Esophagus mucosa (tissue), 1 donor: ENCODE measurements around the gene DIPK1B. TPM values are rescaled to one million over a fixed set of nuclear protein-coding genes. Genes with fewer than 3 reads are reported as not detected.

Experiments used
- ATAC-seq: fragments of 200-7000 bp; cut with Tn5 transposase; one replicate; pipeline ENCODE4 v1.9.1; 2020
- total RNA-seq: library from RNA; stranded (reverse); gene quantifications from one replicate; pipeline ENCODE4 v1.2.4, GENCODE V29; 2023
- donor health status: DM: yes; HTN: yes; CAD: no.

DIPK1B gene
- total RNA-seq, 1 donor from 2014 or later, result 0.76 TPM

GRCh38 chr9:136673088-136673974 lies 39.0 kb upstream of the DIPK1B start:
- no peak for ATAC-seq

- no peak for ATAC-seq
Measured at GRCh38 chr9:136673975-136674785, 38.2 kb upstream of the DIPK1B start.

GRCh38 chr9:136674786-136675349 lies 37.5 kb upstream of the DIPK1B start:
- ATAC-seq, result no peak

GRCh38 chr9:136675477-136676296 lies 36.7 kb upstream of the DIPK1B start:
- peak; percentile 10 for ATAC-seq

- no peak for ATAC-seq
Measured at GRCh38 chr9:136676297-136676794, 36.0 kb upstream of the DIPK1B start.

- ATAC-seq, result no peak
Measured at GRCh38 chr9:136676920-136677686, 35.3 kb upstream of the DIPK1B start.

GRCh38 chr9:136678034-136678433 lies 34.3 kb upstream of the DIPK1B start:
- ATAC-seq, result no peak

- ATAC-seq, result no peak
Measured at GRCh38 chr9:136678624-136679023, 33.7 kb upstream of the DIPK1B start.

- ATAC-seq, result no peak
Measured at GRCh38 chr9:136679431-136679941, 32.9 kb upstream of the DIPK1B start.

- no peak for ATAC-seq
Measured at GRCh38 chr9:136681029-136681428, 31.3 kb upstream of the DIPK1B start.

- no peak for ATAC-seq
Measured at GRCh38 chr9:136681945-136682699, 30.2 kb upstream of the DIPK1B start.

- ATAC-seq, result no peak
Measured at GRCh38 chr9:136682710-136683109, 29.7 kb upstream of the DIPK1B start.

- ATAC-seq, result no peak
Measured at GRCh38 chr9:136683173-136683745, 29.1 kb upstream of the DIPK1B start.

- ATAC-seq, result no peak
Measured at GRCh38 chr9:136683755-136684154, 28.6 kb upstream of the DIPK1B start.

- ATAC-seq, result no peak
Measured at GRCh38 chr9:136684339-136684738, 28.0 kb upstream of the DIPK1B start.

- ATAC-seq, result no peak
Measured at GRCh38 chr9:136684799-136685198, 27.6 kb upstream of the DIPK1B start.

GRCh38 chr9:136685216-136685615 lies 27.2 kb upstream of the DIPK1B start:
- no peak for ATAC-seq

- no peak for ATAC-seq
Measured at GRCh38 chr9:136685790-136686533, 26.4 kb upstream of the DIPK1B start.

GRCh38 chr9:136686534-136686793 lies 25.9 kb upstream of the DIPK1B start:
- no peak for ATAC-seq
